HG03521 (cell line): Measurements from ENCODE around the gene EIF1B.
A peak's percentile ranks its signal among the peaks of the same experiment; 100 is the strongest.

Experiments
- ATAC-seq: cut with Tn5 transposase; IDR thresholded peaks from one replicate; pipeline ENCODE4 v1.9.1; 2021; ENCODE audit warnings: mild to moderate bottlenecking, moderate library complexity; ENCODE audit not compliant: unreplicated experiment

EIF1B gene

GRCh38 chr3:40308725-40309417 lies 636 bp upstream of the EIF1B start:
- no peak for ATAC-seq

GRCh38 chr3:40309925-40310695 lies 603 bp downstream of the EIF1B start:
- ATAC-seq, result peak; percentile 20

DNA sequence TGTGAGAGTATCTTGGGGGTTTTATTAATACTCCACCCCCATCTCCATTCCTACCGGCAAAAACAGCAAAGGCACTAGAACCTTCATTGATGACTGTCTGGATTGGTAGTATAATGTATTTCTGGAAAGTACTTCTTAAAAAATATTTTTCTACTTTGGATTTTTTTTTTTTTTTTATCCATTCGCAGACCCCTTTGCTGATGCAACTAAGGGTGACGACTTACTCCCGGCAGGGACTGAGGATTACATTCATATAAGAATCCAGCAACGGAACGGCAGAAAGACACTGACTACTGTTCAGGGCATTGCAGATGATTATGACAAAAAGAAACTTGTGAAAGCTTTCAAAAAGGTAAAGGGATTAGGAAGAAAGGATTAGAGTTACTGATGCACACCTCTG lies 1.2 kb downstream of the EIF1B start:
- ATAC-seq, result no peak

DNA sequence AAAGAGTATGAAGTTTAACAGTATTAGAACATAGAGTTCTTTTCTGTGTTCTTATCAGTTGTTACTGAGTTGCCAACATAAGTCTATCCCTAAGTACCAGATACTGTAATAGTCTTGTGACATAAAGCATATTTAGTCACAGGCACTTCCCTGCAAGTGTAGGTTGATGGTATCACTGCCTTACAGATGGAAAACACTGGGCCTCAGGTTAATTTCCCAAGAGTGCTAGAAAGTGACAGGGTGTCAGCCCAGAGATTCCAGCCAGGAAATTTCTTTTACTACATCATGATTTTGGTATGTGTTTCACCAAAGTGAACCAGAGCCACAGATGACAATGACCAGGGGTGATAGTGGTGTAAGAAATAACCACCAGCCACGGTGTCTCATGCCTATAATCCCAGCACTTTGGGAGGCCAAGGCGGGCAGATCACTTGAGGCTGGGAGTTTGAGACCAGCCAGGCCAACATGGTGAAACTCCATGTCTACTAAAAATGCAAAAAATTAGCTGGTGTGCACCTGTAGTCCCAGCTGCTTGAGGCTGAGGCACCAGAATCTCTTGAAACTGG lies 3.2 kb downstream of the EIF1B start:
- no peak for ATAC-seq

- ATAC-seq, result no peak
These were observed 4.7 kb downstream of the EIF1B start for GRCh38 chr3:40313975-40314860.

- ATAC-seq, result peak; percentile 68
These were observed 7.8 kb downstream of the EIF1B start for GRCh38 chr3:40317061-40317855.

DNA sequence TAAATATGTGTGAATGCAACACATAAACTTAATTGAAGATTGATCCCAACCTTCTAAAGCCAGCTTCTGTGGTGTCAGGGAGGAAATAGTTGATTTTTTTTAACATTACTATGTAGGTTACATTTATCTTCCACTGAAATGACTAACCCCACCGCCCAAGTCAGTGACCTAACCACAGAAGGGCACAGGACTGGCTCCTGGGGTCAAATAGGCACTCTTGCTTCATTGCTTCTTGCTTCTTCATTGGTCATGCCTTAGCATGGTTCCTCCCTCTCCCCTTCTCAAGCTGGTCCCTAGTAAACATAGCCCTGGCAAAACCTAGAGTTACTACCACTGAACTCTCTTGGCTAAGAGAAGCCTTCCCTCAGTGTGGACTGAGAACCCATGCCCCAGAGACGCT lies 12.3 kb downstream of the EIF1B start:
- no peak for ATAC-seq

- ATAC-seq, result no peak
These were observed 14.4 kb downstream of the EIF1B start for GRCh38 chr3:40323946-40324345.

- no peak for ATAC-seq
These were observed 15.1 kb downstream of the EIF1B start for GRCh38 chr3:40324621-40325020.

- no peak for ATAC-seq
These were observed 16.0 kb downstream of the EIF1B start for GRCh38 chr3:40325465-40325864.

- no peak for ATAC-seq
These were observed 18.9 kb downstream of the EIF1B start for GRCh38 chr3:40328374-40328773.

DNA sequence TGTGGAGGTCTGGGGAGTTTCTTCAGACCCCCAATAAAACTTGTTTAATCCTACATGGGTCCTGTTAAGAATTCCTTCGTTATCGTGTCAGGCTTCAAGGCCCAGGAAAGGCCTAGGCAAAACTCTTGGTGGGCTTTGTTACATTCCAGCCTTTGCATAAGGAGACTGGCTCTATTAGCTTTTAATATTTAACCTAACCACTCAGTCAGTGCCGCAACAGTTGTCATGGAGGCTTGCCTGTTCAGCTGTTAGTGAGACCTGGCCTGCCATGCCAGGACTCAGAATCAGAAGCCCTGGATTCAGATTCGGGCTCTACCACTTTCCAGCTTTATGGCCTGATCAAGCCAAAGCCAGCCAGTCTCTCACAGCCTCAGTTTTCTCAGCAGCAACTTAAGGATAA lies 19.6 kb downstream of the EIF1B start:
- ATAC-seq, result no peak

- ATAC-seq, result no peak
These were observed 23.2 kb downstream of the EIF1B start for GRCh38 chr3:40332684-40333083.

DNA sequence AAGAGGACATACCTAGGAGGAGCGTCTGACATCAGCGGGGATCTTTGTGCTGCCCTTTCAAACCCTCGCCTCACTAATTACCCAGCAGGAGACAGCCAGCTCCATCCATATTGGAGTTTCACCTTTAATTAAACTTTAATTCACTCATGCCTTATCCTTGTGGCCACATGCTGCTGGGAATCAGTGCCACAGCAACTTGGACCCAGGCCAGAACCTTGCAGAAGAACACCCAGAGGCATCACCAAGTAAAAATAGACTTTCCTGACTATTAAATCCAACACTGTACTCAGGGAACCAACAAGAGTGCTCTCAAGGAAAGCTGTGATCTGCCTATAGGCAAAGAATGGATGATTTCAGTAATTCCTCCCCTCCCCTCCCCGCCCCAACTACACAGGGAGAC lies 23.9 kb downstream of the EIF1B start:
- no peak for ATAC-seq

GRCh38 chr3:40333852-40334251 lies 24.3 kb downstream of the EIF1B start:
- no peak for ATAC-seq

GRCh38 chr3:40336101-40336500 lies 26.6 kb downstream of the EIF1B start:
- no peak for ATAC-seq

GRCh38 chr3:40336511-40337135 lies 27.1 kb downstream of the EIF1B start:
- ATAC-seq, result no peak

DNA sequence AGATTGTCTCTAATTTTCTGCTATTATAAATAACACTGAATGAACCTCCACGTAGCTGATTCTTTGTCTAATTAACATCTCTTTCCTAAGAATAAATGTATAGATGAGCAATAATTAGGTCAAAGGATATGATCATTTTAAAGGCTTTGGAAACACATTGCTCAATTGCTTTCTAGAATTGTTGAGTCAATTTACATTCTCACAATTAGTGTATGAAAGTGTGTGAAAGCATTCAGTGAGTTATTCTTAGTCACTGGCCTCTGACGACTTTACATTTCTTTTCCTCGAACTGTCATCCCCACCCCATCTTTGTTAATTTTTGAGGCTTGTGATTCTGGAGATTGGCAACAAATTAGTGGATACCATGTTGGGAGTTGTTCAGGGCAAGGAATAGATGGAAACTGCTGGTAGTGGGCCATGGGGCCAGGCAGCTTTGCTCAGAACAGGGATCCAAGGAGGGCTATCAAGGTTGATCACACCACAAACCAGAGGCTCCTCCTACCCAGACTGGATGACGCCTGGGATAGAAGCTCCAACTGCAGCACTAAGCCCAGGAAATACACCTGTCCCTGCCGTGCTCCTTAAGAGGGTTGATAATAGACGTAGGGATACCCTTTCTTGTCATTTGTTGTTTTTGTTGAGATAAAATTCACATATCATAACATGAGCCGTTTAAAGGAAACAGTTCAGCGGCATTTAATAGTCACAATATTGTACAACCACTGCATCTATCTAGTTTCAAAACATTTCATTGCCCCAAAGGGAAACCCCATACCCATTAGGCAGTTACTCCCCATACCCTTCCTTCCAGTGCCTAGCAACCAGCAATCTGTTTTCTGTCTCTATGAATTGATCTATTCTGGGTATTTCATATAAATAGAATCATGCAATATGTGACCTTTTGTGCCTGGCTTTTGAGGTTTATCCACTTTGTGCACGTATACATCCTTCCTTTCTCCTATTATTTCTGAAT lies 27.9 kb downstream of the EIF1B start:
- ATAC-seq, result peak; percentile 66

GRCh38 chr3:40339871-40340270 lies 30.4 kb downstream of the EIF1B start:
- no peak for ATAC-seq
